ENCODE data around the gene SKAP1.

SKAP1 gene

GRCh38 chr17:48388955-48389743 is 40.9 kb downstream of the SKAP1 start:
- no peak for ATAC-seq
- TF ChIP-seq ARNTL (CRISPR knock-in tag; IDR thresholded peaks at IDR 0.05; ENCODE audit: borderline replicate concordance, low read depth) (no peak), TOX (CRISPR knock-in tag; IDR thresholded peaks at IDR 0.05; ENCODE audit: borderline replicate concordance) (no peak), TCF4 (CRISPR knock-in tag; IDR thresholded peaks at IDR 0.05; ENCODE audit: borderline replicate concordance) (no peak), ZFP3 (CRISPR knock-in tag; IDR thresholded peaks at IDR 0.05) (no peak), PATZ1 (CRISPR knock-in tag; IDR thresholded peaks at IDR 0.05; ENCODE audit: borderline replicate concordance) (no peak), RARB (CRISPR knock-in tag; IDR thresholded peaks at IDR 0.05) (no peak), SNAI2 (CRISPR knock-in tag; IDR thresholded peaks at IDR 0.05) (no peak), ZNF70 (CRISPR knock-in tag; IDR thresholded peaks at IDR 0.05) (no peak), CSDC2 (CRISPR knock-in tag; IDR thresholded peaks at IDR 0.05) (no peak), ZNF8 (CRISPR knock-in tag; IDR thresholded peaks at IDR 0.05) (no peak), OSR1 (CRISPR knock-in tag; IDR thresholded peaks at IDR 0.05) (no peak), ISL1 (CRISPR knock-in tag; IDR thresholded peaks at IDR 0.05) (no peak), PPARA (CRISPR knock-in tag; IDR thresholded peaks at IDR 0.05; ENCODE audit: borderline replicate concordance) (no peak), POU6F1 (CRISPR knock-in tag; IDR thresholded peaks at IDR 0.05; ENCODE audit: borderline replicate concordance, low read depth) (no peak), CSRNP3 (CRISPR knock-in tag; IDR thresholded peaks at IDR 0.05) (no peak)

GRCh38 chr17:48386826-48387225 is 43.2 kb downstream of the SKAP1 start:
- TF ChIP-seq SNAI2 (CRISPR knock-in tag; IDR thresholded peaks at IDR 0.05) (no peak), TCF4 (CRISPR knock-in tag; IDR thresholded peaks at IDR 0.05; ENCODE audit: borderline replicate concordance) (no peak), RARB (CRISPR knock-in tag; IDR thresholded peaks at IDR 0.05) (no peak), ZNF8 (CRISPR knock-in tag; IDR thresholded peaks at IDR 0.05) (no peak), ZNF70 (CRISPR knock-in tag; IDR thresholded peaks at IDR 0.05) (no peak), BACH2 (CRISPR knock-in tag; IDR thresholded peaks at IDR 0.05; ENCODE audit: borderline replicate concordance) (no peak), GLIS3 (CRISPR knock-in tag; IDR thresholded peaks at IDR 0.05) (no peak), TSHZ2 (CRISPR knock-in tag; IDR thresholded peaks at IDR 0.05) (no peak), TOX (CRISPR knock-in tag; IDR thresholded peaks at IDR 0.05; ENCODE audit: borderline replicate concordance) (no peak), POU6F1 (CRISPR knock-in tag; IDR thresholded peaks at IDR 0.05; ENCODE audit: borderline replicate concordance, low read depth) (no peak)
- ATAC-seq, result no peak

GRCh38 chr17:48385319-48385718 is 44.7 kb downstream of the SKAP1 start:
- no peak for TF ChIP-seq ISL1 (CRISPR knock-in tag; IDR thresholded peaks at IDR 0.05)
- no peak for TF ChIP-seq ZFP3 (CRISPR knock-in tag; IDR thresholded peaks at IDR 0.05)
- no peak for TF ChIP-seq ZC3H10 (CRISPR knock-in tag; IDR thresholded peaks at IDR 0.05)
- no peak for TF ChIP-seq TOX (CRISPR knock-in tag; IDR thresholded peaks at IDR 0.05; ENCODE audit: borderline replicate concordance)
- no peak for TF ChIP-seq ESRRG (CRISPR knock-in tag; IDR thresholded peaks at IDR 0.05)
- no peak for TF ChIP-seq PATZ1 (CRISPR knock-in tag; IDR thresholded peaks at IDR 0.05; ENCODE audit: borderline replicate concordance)
- no peak for TF ChIP-seq ZNF70 (CRISPR knock-in tag; IDR thresholded peaks at IDR 0.05)
- TF ChIP-seq PPARA (CRISPR knock-in tag; IDR thresholded peaks at IDR 0.05; ENCODE audit: borderline replicate concordance), result no peak
- ATAC-seq, result no peak

All from SK-N-SH treated with all-trans-retinoic acid at 6 μM for 48 hours (cell line).